NCI-H2227 treated with DMSO at 0.1 percent for 48 hours (cell line): ENCODE measurements around the gene DPF3.

Experiments used
- DNase-seq: peaks from one replicate; lab custom pipeline; 2025; lab: John Stamatoyannopoulos, UW

Gene DPF3

GRCh38 chr14:72715215-72715849, 178.6 kb downstream of the DPF3 start:
- no peak for DNase-seq

GRCh38 chr14:72714871-72715214, 179.1 kb downstream of the DPF3 start:
- DNase-seq, result no peak

- no peak for DNase-seq
Measured at GRCh38 chr14:72714094-72714493, 179.8 kb downstream of the DPF3 start.

GRCh38 chr14:72711936-72712335, 182.0 kb downstream of the DPF3 start:
- no peak for DNase-seq

GRCh38 chr14:72709916-72710611, 183.8 kb downstream of the DPF3 start:
- no peak for DNase-seq

GRCh38 chr14:72708708-72709475, 185.0 kb downstream of the DPF3 start:
- DNase-seq, result no peak

- no peak for DNase-seq
Measured at GRCh38 chr14:72708222-72708621, 185.7 kb downstream of the DPF3 start.

GRCh38 chr14:72706485-72706884, 187.4 kb downstream of the DPF3 start:
- no peak for DNase-seq

GRCh38 chr14:72704502-72704901, 189.4 kb downstream of the DPF3 start:
- DNase-seq, result no peak

- no peak for DNase-seq
Measured at GRCh38 chr14:72701605-72702004, 192.3 kb downstream of the DPF3 start.

GRCh38 chr14:72701237-72701565, 192.7 kb downstream of the DPF3 start:
- no peak for DNase-seq

GRCh38 chr14:72700338-72701236, 193.3 kb downstream of the DPF3 start:
- no peak for DNase-seq

GRCh38 chr14:72699852-72700257, 194.0 kb downstream of the DPF3 start:
- DNase-seq, result no peak

GRCh38 chr14:72699443-72699842, 194.5 kb downstream of the DPF3 start:
- no peak for DNase-seq

- no peak for DNase-seq
Measured at GRCh38 chr14:72692696-72693095, 201.2 kb downstream of the DPF3 start.

GRCh38 chr14:72690324-72690723, 203.6 kb downstream of the DPF3 start:
- DNase-seq, result no peak

GRCh38 chr14:72688990-72689671, 204.8 kb downstream of the DPF3 start:
- DNase-seq, result no peak

GRCh38 chr14:72686832-72687231, 207.1 kb downstream of the DPF3 start:
- no peak for DNase-seq

GRCh38 chr14:72686101-72686500, 207.8 kb downstream of the DPF3 start:
- no peak for DNase-seq

GRCh38 chr14:72685456-72685855, 208.4 kb downstream of the DPF3 start:
- DNase-seq, result no peak

GRCh38 chr14:72683787-72684186, 210.1 kb downstream of the DPF3 start:
- no peak for DNase-seq

- DNase-seq, result no peak
Measured at GRCh38 chr14:72682188-72682587, 211.7 kb downstream of the DPF3 start.
